Body of pancreas (tissue), 4 donors: ENCODE results near the gene ARRB1.
"Not testable (repeated sequence)": the region's sequence is repeated elsewhere in the genome, so short reads cannot be mapped to it uniquely, and the experiment has no call there.

Experiments
- POLR2A ChIP-seq, 3 donors: fragments of 450-650 bp; IDR thresholded peaks; one replicate each; pipeline ENCODE4 v1.6.1; 2016; ENCODE audit warnings: antibody characterized with exemption in 3 of 3, mild to moderate bottlenecking in 2 of 3
- TF ChIP-seq, protein P1 (sequence below), 7 experiments: fragments of 450-650 bp in 4 of 7; fragments of 200-600 bp in 3 of 7; sonication (generic) in 3 of 7; IDR thresholded peaks; one replicate each; pipeline ENCODE4 v1.5.1; 2016 to 2019; ENCODE audit warnings: antibody characterized with exemption in 7 of 7

DNA sequence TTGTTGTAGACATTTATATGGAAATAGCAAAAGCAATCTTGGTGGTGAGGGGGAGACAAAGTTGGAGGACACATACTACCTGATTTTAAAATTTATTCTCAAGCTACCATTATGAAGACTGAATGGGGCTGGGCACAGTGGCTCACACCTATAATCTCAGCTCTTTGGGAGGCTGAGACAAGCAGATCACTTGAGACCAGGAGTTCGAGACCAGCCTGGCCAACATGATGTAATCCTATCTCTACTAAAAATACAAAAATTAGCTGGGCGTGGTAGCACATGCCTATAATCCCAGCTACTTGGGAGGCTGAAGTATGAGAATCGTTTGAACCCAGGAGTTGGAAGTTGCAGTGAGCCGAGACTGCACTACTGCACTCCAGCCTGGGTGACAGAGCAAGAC lies 10.8 kb upstream of the ARRB1 start:
- TF ChIP-seq, protein P1, sequence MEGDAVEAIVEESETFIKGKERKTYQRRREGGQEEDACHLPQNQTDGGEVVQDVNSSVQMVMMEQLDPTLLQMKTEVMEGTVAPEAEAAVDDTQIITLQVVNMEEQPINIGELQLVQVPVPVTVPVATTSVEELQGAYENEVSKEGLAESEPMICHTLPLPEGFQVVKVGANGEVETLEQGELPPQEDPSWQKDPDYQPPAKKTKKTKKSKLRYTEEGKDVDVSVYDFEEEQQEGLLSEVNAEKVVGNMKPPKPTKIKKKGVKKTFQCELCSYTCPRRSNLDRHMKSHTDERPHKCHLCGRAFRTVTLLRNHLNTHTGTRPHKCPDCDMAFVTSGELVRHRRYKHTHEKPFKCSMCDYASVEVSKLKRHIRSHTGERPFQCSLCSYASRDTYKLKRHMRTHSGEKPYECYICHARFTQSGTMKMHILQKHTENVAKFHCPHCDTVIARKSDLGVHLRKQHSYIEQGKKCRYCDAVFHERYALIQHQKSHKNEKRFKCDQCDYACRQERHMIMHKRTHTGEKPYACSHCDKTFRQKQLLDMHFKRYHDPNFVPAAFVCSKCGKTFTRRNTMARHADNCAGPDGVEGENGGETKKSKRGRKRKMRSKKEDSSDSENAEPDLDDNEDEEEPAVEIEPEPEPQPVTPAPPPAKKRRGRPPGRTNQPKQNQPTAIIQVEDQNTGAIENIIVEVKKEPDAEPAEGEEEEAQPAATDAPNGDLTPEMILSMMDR (IDR thresholded peaks at IDR 0.05) = not testable (repeated sequence)
- TF ChIP-seq POLR2A (IDR thresholded peaks at IDR 0.05) = not testable (repeated sequence)
